ENCODE results near the gene WHAMM.

The WHAMM gene

GRCh38 chr15:82833362-82833682 is 23.9 kb downstream of the WHAMM start:
- DNase-seq (ENCODE audit: low read depth in 2 of 3, low spot score in 1 of 3) = no peak

GRCh38 chr15:82835391-82835917 is 26.0 kb downstream of the WHAMM start:
- no peak for DNase-seq (ENCODE audit: low read depth in 2 of 3, low spot score in 1 of 3)

GRCh38 chr15:82838096-82838735 is 28.8 kb downstream of the WHAMM start:
- no peak for DNase-seq (ENCODE audit: low read depth in 2 of 3, low spot score in 1 of 3)

- DNase-seq (ENCODE audit: low read depth in 2 of 3, low spot score in 1 of 3) = no peak
These were observed 29.7 kb downstream of the WHAMM start for GRCh38 chr15:82839136-82839535.

GRCh38 chr15:82840166-82840565 is 30.7 kb downstream of the WHAMM start:
- DNase-seq (ENCODE audit: low read depth in 2 of 3, low spot score in 1 of 3) = no peak

- no peak for DNase-seq (ENCODE audit: low read depth in 2 of 3, low spot score in 1 of 3)
These were observed 34.1 kb downstream of the WHAMM start for GRCh38 chr15:82843566-82843965.

GRCh38 chr15:82845686-82846085 is 36.3 kb downstream of the WHAMM start:
- no peak for DNase-seq (ENCODE audit: low read depth in 2 of 3, low spot score in 1 of 3)

- DNase-seq (ENCODE audit: low read depth in 2 of 3, low spot score in 1 of 3) = no peak
These were observed 37.2 kb downstream of the WHAMM start for GRCh38 chr15:82846621-82847020.

- DNase-seq (ENCODE audit: low read depth in 2 of 3, low spot score in 1 of 3) = no peak
These were observed 38.3 kb downstream of the WHAMM start for GRCh38 chr15:82847703-82848102.

- DNase-seq (ENCODE audit: low read depth in 2 of 3, low spot score in 1 of 3) = no peak
These were observed 39.0 kb downstream of the WHAMM start for GRCh38 chr15:82848241-82848993.

GRCh38 chr15:82849556-82850512 is 40.4 kb downstream of the WHAMM start:
- peak; percentile 31 to 44 (median 41) for DNase-seq (ENCODE audit: low read depth in 2 of 3, low spot score in 1 of 3)

- no peak for DNase-seq (ENCODE audit: low read depth in 2 of 3, low spot score in 1 of 3)
These were observed 41.3 kb downstream of the WHAMM start for GRCh38 chr15:82850731-82851130.

- DNase-seq (ENCODE audit: low read depth in 2 of 3, low spot score in 1 of 3) = no peak
These were observed 42.0 kb downstream of the WHAMM start for GRCh38 chr15:82851306-82851850.

GRCh38 chr15:82851981-82852511 is 42.6 kb downstream of the WHAMM start:
- DNase-seq (ENCODE audit: low read depth in 2 of 3, low spot score in 1 of 3) = no peak

- DNase-seq (ENCODE audit: low read depth in 2 of 3, low spot score in 1 of 3) = no peak
These were observed 43.6 kb downstream of the WHAMM start for GRCh38 chr15:82852941-82853561.

- DNase-seq (ENCODE audit: low read depth in 2 of 3, low spot score in 1 of 3) = no peak
These were observed 45.1 kb downstream of the WHAMM start for GRCh38 chr15:82854554-82854953.

- DNase-seq (ENCODE audit: low read depth in 2 of 3, low spot score in 1 of 3) = no peak
These were observed 46.1 kb downstream of the WHAMM start for GRCh38 chr15:82855286-82856100.

- no peak for DNase-seq (ENCODE audit: low read depth in 2 of 3, low spot score in 1 of 3)
These were observed 47.2 kb downstream of the WHAMM start for GRCh38 chr15:82856397-82857170.

GRCh38 chr15:82858932-82859331 is 49.5 kb downstream of the WHAMM start:
- DNase-seq (ENCODE audit: low read depth in 2 of 3, low spot score in 1 of 3) = no peak
